GM19463 (cell line): ENCODE measurements around the gene LINGO4.

Experiments used
- ATAC-seq: cut with Tn5 transposase; IDR thresholded peaks from one replicate; pipeline ENCODE4 v1.9.1; 2021; ENCODE audit warnings: mild to moderate bottlenecking, moderate library complexity; ENCODE audit not compliant: unreplicated experiment

LINGO4 gene, protein sequence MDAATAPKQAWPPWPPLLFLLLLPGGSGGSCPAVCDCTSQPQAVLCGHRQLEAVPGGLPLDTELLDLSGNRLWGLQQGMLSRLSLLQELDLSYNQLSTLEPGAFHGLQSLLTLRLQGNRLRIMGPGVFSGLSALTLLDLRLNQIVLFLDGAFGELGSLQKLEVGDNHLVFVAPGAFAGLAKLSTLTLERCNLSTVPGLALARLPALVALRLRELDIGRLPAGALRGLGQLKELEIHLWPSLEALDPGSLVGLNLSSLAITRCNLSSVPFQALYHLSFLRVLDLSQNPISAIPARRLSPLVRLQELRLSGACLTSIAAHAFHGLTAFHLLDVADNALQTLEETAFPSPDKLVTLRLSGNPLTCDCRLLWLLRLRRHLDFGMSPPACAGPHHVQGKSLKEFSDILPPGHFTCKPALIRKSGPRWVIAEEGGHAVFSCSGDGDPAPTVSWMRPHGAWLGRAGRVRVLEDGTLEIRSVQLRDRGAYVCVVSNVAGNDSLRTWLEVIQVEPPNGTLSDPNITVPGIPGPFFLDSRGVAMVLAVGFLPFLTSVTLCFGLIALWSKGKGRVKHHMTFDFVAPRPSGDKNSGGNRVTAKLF

DNA sequence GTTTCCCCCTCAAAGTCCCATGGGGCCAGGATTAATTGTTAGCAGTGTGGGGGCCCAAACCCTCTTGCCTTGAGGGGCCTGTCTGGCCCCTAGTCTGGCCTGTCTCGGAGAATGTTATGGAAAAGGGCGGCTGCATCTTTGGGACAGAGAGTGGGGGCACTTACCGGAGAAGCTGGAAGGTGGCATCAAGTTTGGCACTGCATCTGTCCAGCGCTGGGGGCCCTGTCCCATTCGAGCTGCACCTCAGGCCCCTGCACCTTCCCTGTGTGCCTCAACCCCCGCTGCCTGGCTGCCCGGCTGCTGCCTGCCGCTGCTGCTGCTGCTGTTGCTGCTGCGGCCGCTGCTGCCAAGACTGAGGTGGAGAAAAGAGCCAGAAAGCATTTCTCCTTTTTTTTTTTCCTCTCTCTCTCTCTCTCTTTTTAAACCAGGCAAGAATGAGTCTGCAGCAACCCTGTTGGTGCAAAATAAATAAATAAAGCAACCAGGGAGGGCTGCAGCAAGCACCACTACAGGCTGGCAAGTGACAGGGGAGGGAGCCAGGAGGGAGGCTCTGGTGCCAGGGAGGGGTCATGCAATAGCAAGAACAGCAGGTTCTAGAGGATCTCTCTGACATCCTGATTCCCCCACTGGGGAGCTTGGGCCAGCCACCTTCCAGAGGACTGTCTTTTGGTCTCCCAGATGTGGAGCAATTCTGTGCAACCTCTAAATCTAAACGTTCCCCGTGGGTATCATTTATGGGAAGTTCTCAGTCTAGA lies at the start of gene LINGO4:
Gene LINGO4, minus strand, starts transcription at position 354 of the 755 bp plus-strand sequence. CDS start 2,715 bp downstream, outside the sequence.
- ATAC-seq = no peak

DNA sequence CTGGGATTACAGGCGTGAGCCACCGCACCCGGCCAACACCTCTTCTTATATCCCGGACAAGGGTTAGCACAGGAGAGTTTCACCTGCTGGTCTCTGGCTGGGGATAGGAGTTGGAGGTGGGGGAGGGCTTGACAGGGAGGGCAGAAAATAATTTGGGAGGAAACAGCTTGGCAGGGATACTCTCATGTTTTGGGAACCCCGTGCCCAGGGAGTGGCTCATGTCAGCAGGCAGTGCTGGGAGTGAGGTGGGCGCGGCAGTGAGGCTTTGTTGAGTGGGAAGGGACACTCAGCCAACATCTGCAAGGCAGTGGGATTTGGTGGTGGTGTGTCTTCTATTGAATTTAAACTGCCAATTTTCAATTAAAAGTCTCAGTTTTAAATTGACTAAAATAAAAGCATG lies 49.4 kb upstream of the LINGO4 start:
- ATAC-seq = no peak

DNA sequence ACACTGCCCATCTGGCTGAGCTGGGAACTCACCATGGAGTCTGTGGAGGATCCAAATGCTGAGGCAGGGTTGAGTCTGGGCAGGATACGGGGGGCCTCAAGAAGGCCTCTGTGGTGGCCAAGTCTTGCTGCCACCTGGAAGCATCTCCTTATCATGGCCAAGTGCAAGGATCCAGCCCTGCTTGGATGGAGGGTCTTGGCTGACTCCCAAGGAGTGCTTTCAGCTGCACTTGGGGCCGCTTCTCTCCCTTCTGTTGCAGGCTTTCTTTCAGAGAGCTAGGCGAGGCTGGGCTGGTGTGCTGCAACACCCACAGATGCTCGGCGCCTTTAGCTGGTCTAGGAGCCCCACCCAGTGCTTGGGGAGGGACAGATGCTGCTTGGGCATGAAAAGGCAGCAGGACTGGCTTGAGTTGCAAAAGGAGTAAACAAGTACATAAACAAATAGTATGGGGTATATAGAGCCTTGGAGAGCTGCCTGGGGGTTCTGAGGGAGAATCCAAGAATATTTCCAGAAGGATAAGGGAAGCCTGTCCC lies 48.3 kb upstream of the LINGO4 start, which contains the start of gene THEM5:
Gene THEM5, minus strand, starts transcription at position 302 of the 533 bp plus-strand sequence. Its CDS starts 147 bp downstream, at position 155.
- no peak for ATAC-seq

DNA sequence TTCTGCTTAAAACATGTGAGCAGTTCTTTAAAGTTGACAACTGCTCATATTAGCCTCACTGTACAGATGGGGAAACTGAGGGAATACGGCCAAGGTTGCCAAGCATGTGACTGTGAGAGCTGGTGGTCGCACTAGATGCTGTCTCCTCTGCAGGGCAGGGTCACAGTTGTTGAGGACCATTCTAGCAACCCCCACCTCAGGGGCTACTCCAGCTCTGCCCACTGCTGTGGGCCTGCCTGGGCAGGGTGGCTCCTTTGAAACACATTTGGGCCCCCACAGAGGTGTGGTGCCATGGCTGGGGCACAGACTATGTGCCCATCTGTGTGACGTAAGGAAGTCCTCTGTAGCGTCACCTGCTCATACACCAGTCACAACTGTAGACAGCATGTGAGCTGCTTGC lies 47.5 kb upstream of the LINGO4 start:
- ATAC-seq = no peak

DNA sequence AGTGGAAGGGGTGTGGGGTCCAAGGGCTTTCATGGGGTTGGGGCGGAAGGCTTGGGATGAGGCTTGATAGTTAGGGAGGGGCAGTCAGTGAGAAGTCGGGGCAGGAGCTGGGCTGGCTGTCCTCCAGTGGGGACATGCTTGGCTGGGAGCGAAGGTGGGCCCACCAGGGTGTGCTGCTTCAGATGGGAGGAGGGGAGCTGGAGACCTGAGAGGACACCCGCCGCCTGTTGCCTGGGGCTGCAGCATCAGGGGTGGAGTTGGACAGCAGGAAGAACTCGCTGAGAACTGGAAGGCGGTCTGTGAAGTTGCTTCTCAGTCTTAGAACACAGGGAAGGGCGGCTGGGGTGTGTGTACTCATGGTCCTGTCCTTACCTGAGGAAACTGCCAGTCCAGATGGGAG lies 46.7 kb upstream of the LINGO4 start:
- no peak for ATAC-seq

DNA sequence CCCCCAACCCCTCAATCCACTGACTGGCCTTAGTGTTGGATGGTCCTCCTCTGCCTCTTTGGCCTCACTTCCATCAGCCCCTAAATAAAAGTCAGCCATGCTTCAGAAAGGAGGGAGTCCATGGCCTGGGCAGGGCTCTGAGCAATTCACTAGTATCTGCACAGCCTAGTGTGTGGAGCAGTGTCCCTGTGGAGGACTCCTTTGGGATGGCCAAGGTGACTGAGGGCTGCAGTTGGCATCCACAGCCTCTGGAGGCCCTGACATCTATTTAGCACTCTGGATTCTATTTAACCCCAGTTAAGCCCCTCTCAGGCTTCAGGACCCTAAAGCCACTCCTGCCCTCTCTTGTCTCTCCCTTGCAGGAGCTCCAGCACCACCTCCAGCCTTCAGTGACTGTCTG lies 44.7 kb upstream of the LINGO4 start:
- ATAC-seq = no peak

DNA sequence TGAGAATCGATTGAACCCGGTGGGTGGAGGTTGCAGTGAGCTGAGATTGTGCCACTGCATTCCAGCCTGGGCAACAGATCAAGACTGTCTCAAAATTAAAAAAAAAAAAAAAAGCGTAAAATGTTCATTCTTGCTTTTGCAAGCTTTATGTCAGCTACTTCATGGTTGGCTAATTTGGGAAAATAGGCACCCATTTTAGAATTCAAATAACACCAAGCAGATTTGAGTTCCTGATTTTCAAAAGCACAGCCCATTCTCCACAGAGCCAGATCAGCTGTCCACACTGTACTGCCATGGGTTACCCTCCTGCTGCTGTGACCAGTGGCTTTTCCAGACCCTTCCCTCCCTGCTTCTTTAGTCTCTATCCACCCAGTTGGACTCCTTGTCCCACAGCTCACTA lies 43.9 kb upstream of the LINGO4 start:
- no peak for ATAC-seq

DNA sequence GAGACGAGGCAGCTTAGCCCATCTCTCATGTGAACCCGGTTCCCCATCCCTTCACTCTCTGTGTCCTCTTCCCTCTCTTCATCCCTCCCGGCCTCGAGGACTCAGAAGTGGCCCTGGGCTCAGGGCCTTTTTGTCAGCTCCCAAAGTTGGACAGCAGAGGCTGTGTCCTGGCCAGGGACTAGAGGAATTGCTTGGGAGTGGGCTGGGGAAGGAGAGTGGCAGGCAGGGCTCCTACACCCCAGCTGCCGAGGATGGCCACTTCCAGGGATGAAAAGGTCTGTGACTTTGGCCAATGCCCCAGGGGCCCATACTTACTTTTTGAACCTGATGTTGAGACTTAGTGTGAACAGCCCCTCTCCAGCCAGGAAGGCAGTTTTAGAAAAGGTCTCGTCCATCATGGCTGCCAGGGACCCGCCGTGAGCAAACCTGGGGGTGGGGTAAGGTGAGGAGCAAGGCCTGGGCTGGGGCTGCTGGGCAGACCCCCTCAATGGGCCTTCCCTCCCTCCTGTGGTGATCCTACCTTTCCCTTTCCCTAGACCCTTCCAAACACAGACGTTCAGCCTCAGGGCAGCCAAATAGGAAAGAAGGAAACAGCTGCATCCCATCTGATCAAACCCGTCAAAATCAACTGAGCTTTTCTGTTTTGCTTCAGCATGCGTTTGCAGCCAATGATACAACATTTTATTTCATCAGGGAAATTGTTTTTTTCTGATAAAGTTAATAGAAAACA lies 42.8 kb upstream of the LINGO4 start:
- no peak for ATAC-seq

DNA sequence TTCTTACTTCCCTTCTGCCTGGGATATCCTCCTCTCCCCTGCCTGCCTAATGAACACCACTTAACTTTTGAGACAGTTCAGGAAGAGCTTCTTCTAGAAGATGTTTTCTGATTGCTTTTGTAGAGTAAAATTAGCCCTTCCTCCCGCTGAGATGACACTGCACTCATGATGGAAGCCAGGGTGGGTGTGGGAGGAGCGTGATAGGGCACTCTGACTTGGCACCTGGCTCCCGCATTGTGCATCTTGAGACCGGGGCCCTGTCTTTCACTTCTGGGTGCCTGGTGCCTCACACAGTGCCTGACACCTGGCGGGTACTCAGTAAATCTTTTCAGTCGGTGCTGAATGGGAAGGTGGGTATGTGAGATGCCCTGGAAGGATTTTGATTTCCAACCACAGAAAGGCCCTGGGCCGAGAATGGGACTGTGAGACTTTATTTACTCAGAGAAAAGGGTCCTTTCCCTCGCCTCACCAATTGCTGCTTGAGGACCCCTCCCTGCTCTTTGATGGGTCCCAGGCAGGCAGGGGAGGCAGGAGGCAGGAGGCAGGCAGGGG lies 41.5 kb upstream of the LINGO4 start:
- no peak for ATAC-seq

DNA sequence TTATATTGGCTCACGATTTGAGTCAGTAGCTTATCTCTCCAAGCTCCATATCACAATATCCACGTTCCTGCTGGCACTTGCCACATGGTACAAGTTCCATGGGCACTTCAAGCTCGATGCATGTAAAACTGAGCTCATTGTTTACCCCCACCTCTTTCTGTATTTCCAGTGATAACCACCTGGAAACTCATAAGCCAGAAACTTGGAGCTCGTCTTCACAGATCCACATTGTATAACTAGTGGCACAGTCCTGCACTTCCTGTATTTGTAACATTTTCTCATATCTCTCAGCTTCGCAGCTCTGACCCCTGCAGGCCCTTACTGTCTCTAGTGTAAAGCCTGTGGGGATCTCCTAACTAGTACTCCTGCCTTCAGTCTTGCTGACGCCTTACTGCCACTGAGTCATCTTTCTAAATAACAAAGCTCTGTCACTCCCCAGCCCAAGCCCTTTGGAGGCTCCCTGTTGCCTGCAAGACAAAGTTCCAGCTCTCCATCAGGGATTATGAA lies 40.9 kb upstream of the LINGO4 start:
- no peak for ATAC-seq

DNA sequence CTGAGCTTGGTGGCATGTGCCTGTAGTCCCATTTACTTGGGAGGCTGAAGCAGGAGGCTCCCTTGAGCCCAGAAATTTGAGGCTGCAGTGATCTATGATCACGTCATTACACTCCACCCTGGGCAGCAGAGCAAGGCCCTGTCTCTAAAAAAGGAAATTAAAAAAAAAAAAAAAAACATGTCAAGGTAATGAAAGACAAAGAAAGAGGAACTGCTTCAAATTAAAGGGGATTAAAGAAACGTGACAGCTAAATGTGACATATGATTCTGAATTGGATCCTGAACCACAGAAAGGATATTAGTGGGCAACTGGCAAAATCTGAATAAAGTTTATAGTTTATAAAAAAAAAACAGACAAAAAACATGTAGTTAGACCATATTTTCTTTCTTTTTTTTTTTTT lies 38.2 kb upstream of the LINGO4 start:
- no peak for ATAC-seq

DNA sequence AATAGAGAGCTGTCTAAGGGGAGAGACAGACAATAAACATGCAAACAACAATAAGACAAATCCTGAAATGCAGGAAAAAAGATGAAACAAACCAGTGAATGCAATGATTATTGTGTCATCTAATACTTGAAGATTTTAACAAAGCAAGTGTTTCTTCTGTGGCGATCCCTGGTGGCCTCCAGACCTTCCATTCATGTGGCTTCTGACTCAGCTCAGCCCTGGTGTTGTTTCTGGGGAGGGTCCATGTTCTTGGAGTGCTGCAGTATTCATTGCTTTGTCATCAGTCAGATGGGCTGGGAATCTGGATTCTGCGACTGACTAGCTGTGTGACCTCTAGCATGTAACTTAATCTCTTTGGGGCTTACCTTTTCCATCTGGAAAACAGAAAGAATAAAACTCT lies 35.9 kb upstream of the LINGO4 start:
- ATAC-seq = no peak

DNA sequence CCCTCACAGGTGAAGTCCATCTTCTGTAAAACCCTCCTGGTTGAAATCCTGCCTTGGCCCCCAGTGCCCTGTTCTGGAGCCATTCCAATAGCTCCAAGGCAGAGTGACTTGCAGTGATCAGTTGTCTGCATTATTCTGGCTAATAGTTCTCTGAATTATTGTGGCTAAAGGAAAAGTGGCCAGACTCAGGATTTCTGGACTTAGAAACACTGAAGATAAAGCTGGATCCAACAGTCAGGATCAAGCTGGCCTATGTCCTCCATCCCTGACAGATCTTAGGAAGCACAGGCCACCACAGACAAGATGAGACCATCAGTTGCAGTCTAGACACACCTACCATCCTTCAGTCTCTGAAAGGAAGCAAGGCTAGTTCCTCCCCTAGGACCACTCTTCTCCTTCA lies 35.2 kb upstream of the LINGO4 start:
- no peak for ATAC-seq

DNA sequence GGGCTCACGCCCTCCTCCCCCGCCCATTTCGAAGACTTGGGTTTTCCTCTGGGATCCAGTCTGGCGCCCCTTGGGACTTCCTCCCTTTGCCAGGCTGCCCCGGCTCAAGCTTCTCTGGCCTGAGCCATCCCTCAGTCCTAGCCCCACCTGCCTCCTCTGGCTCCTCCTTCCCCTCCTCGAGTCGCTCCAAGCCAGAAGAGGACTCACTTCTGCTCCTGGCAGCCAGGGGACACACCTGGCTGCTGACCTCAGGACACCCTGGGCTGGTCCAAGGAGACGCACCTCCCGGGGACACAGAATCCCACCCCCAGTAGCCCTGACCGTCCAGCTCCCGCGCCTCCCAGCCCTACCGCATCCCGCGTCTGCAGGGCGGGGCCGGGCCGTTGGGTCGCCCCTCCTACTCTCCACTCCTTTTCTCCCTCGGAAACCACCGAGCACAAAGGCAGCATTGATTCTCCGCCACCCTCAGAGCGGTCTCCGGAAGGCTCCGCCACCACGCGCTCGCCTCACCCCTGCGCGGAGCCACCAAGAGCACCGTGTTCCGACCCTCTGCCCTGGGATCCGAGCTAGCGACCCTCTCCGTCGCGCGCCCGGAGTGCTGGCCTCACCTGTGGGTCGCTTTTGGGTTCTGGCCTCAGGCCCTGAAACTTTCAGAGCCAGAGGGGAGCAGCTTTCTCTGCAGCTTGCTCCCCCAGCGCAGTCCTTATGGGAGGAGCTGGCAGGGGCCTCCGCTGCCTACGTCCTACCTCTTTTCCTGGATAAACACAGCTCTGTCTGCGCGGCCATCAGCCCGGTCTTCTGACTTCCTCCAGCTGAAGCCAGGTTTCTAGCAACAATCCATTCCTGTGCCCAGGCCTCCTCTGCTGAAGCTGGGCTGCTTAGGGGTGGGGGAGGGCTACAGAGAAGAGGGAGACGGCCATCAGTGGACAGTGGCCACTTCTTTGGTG lies 34.5 kb upstream of the LINGO4 start, which contains the start of gene C2CD4D:
Gene C2CD4D, minus strand, starts transcription at position 364 of the 947 bp plus-strand sequence. CDS start 831 bp downstream, outside the sequence.
- ATAC-seq = peak; percentile 65

DNA sequence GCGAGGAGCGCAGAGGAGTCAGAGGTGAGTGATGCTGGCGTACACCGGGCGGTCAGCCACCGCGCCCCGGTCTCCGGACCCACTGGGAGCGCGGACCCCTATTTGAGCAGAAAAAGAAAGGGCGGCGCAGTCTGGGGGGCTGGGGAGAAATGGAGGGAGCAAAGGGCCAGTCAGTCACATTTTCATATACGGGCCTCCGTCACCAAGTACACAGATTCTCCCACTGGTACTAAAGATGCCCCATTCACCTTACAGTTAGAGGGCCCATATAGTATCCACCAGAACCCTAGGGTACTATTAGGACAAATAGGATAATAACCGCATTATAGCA lies 33.8 kb upstream of the LINGO4 start:
- no peak for ATAC-seq

DNA sequence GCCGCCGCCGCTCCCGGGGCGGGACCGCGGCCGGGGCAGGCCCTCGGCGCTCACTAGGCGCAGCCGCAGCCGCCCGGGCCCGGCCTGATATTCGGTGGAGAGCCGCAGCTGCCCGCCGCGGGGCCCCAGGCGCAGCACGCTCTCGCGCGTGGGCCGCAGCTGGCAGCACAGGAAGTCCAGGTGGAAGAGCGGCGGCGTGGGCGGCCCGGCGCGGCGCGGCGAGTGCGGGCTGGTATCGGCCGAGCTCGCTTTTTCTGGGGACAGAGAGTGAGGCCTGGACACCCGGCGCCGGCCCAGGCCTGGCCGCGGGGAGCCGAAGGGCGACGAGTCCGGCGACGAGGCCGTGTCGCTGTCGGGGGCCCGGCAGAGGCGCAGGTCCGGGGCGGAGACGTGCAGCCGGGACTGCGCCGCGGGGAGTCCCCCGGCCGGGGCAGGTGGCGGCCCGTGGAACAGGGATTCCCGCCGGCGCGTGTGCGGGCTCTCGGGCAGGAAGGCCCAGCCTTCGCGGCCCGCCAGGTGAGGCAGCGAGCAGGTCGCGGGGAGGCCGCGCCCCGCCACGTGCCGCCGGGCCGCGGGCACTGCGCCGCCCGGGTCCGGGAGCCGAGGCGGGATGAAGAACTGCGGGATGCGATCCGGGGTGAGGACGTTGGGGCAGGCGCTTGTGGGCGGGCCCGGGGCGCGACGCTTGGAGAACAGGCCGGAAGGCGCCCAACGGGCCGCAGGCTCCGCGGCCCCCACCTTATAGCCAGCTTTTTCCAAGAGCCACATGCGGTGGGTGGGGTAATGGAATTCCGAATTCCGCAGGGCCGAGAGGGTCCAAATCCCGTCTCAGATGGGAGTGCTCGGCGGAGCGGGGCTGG lies 33.2 kb upstream of the LINGO4 start:
- no peak for ATAC-seq

DNA sequence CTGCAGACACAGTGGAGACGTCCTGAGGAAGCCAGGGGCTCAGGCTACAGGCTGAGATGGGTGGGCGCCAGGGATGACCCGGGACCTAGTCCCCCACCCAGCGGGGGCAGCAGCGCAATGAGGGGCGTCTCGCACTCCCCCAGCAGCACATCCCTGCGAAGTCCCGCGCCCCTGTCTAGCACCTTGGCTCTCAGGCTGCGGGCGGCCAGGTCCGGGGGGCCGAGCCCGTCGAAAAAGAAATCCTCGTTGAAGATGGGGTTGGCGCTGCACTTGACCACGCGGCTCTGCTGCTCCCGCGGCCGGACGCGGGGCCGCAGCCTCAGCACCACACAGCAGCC lies 32.6 kb upstream of the LINGO4 start:
- ATAC-seq = no peak

DNA sequence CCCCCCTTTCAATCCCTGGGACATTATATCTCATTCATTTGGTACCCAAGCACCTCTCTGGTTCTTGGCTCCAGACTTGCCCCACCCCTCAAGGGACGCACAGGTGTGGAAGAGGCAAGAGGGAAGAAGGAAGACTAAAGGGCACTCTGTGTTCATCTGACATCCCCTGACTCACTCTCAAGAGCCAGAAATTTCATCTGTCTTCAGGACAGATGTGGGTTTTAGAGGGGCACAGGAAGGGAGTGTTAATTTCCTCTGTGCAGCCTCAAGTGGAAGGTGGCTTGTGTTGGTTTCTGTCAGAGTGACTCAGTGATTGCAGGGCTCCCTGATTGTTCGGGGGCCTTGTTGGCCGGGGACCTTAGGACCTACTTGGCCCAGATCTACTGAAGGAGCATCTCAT lies 32.0 kb upstream of the LINGO4 start:
- ATAC-seq = no peak
